ENCODE results near the gene SLC25A39.

Gene SLC25A39

GRCh38 chr17:44311562-44312181, 13.0 kb downstream of the SLC25A39 start:
- DNase-seq: no peak

- no peak for DNase-seq
These were observed 13.8 kb downstream of the SLC25A39 start for GRCh38 chr17:44310609-44311376.

GRCh38 chr17:44310188-44310587, 14.4 kb downstream of the SLC25A39 start:
- DNase-seq: no peak

- DNase-seq: no peak
These were observed 15.2 kb downstream of the SLC25A39 start for GRCh38 chr17:44309472-44309871.

- peak; percentile 19 for DNase-seq
These were observed 15.8 kb downstream of the SLC25A39 start for GRCh38 chr17:44308865-44309264.

GRCh38 chr17:44308320-44308818, 16.3 kb downstream of the SLC25A39 start, which contains the start of gene RUNDC3A:
TSS of gene RUNDC3A (plus strand) at chr17:44308601. CDS start at chr17:44308833, 232 bp downstream.
- peak; percentile 77 for DNase-seq

- DNase-seq: peak; percentile 71
These were observed 17.0 kb downstream of the SLC25A39 start for GRCh38 chr17:44307387-44308186.

GRCh38 chr17:44304651-44305050, 20.0 kb downstream of the SLC25A39 start:
- DNase-seq: peak; percentile 84

GRCh38 chr17:44297975-44298374, 26.6 kb downstream of the SLC25A39 start:
- no peak for DNase-seq

GRCh38 chr17:44293509-44294226, 31.0 kb downstream of the SLC25A39 start:
- no peak for DNase-seq

- no peak for DNase-seq
These were observed 37.0 kb downstream of the SLC25A39 start for GRCh38 chr17:44287651-44288050.

- no peak for DNase-seq
These were observed 40.6 kb downstream of the SLC25A39 start for GRCh38 chr17:44284024-44284400.

GRCh38 chr17:44283344-44284023, 41.1 kb downstream of the SLC25A39 start:
- DNase-seq: no peak

GRCh38 chr17:44282264-44282663, 42.4 kb downstream of the SLC25A39 start:
- DNase-seq: no peak

- no peak for DNase-seq
These were observed 43.1 kb downstream of the SLC25A39 start for GRCh38 chr17:44281570-44281969.

GRCh38 chr17:44280392-44280937, 44.2 kb downstream of the SLC25A39 start:
- no peak for DNase-seq

GRCh38 chr17:44279666-44280391, 44.8 kb downstream of the SLC25A39 start:
- DNase-seq: no peak

GRCh38 chr17:44279346-44279665, 45.3 kb downstream of the SLC25A39 start:
- no peak for DNase-seq

- no peak for DNase-seq
These were observed 46.6 kb downstream of the SLC25A39 start for GRCh38 chr17:44277976-44278375.

- no peak for DNase-seq
These were observed 51.0 kb downstream of the SLC25A39 start for GRCh38 chr17:44273607-44274006.

- no peak for DNase-seq
These were observed 51.7 kb downstream of the SLC25A39 start for GRCh38 chr17:44272954-44273353.

Measured in DMS79 treated with DMSO at 0.1 percent for 48 hours (cell line).